BE2C (cell line): ENCODE data around the gene ACSF2.

Experiments
- DNase-seq: peaks from one replicate; pipeline ENCODE4 v3.0.0-alpha.2; 2020
- H3K27me3 ChIP-seq: fragments of 250-450 bp; sonication (Bioruptor Pico); 2 replicates; pipeline ENCODE4 v1.5.1; 2020; ENCODE audit warnings: mild to moderate bottlenecking
- H3K36me3 ChIP-seq: fragments of 250-450 bp; sonication (Bioruptor Pico); 2 replicates; pipeline ENCODE4 v1.5.1; 2020; ENCODE audit warnings: mild to moderate bottlenecking
- H3K4me1 ChIP-seq: fragments of 250-450 bp; sonication (Bioruptor Pico); 2 replicates; pipeline ENCODE4 v1.5.1; 2020
- H3K4me3 ChIP-seq: 2 replicates; pipeline ENCODE4 v1.5.1; 2011; ENCODE audit warnings: low read depth, low read length
- H3K9me3 ChIP-seq: fragments of 250-450 bp; sonication (Bioruptor Pico); 2 replicates; pipeline ENCODE4 v1.5.1; 2020
- CTCF ChIP-seq: IDR thresholded peaks from 2 replicates; pipeline ENCODE4 v1.5.1; 2012; ENCODE audit warnings: mild to moderate bottlenecking, low read depth, low read length

ACSF2 gene

DNA sequence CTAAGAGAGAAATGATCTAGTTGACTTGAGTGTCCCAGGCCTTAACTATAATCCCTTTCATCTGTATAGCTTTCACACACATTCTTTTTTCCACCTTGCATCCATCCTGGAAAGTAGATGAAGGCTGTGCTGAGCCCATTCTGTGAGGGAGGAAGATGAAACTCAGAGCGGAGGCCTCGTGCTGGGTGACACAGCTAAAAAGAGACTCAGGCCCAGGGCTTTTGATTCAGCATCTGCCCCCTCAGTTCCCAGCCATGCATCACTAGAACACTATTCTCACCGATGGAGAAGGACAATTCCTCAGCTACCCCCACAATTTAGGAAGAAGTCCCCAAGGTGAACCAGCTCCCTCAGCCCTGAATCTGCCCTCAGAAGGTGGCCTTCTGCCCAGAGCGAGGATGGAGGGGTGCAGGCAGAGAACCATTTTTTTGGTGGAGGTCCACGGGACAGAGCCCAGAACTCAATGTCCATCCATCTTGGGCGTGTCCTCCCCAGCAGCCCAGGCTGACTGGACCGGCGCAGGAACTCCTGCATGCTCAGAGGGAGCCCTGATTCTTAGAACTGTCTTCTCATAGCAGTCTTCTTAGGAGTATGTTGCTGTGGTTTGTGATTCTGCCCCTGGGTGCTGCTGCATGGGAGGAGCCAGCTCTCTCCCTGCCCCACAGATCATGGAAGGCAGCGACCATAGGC, 76.4 kb downstream of the ACSF2 start:
- no peaks in the 10 kb centered on the region for H3K9me3 ChIP-seq
- H3K4me3 ChIP-seq: no peak overlapping the region
- no peak for DNase-seq
- H3K27me3 ChIP-seq: no peaks in the 10 kb centered on the region
- TF ChIP-seq CTCF: no peak
- no peaks in the 10 kb centered on the region for H3K36me3 ChIP-seq
- H3K4me1 ChIP-seq: no peaks in the 10 kb centered on the region

GRCh38 chr17:50505591-50506130, 79.6 kb downstream of the ACSF2 start:
- Histone ChIP-seq H3K4me1 (peaks cover under 1% of the 10 kb centered on the region; the same call in 1 of the 2 replicates), H3K36me3 (no peaks in the 10 kb centered on the region)
- no peak for TF ChIP-seq CTCF

GRCh38 chr17:50506298-50506697, 80.3 kb downstream of the ACSF2 start:
- Histone ChIP-seq H3K36me3 (no peaks in the 10 kb centered on the region), H3K9me3 (no peaks in the 10 kb centered on the region), H3K4me1 (peaks cover 7% of the 10 kb centered on the region), H3K27me3 (no peaks in the 10 kb centered on the region), H3K4me3 (no peak overlapping the region)
- DNase-seq: no peak
- no peak for TF ChIP-seq CTCF

More at GRCh38 chr17:50505591-50506130, 79.6 kb downstream of the ACSF2 start:
- H3K4me3 ChIP-seq: no peak overlapping the region
- H3K9me3 ChIP-seq: no peaks in the 10 kb centered on the region
- H3K27me3 ChIP-seq: no peaks in the 10 kb centered on the region
- DNase-seq: no peak

GRCh38 chr17:50507871-50508572, 82.0 kb downstream of the ACSF2 start, which contains the start of gene MYCBPAP:
Gene MYCBPAP (plus strand): TSS chr17:50508439. CDS start chr17:50508675, 236 bp downstream.
- no peak for TF ChIP-seq CTCF
- DNase-seq: peak; percentile 64
- H3K4me3 ChIP-seq: peak within 1 kb of the TSS; percentile 43
- peaks cover 10% of the 10 kb centered on the region for H3K4me1 ChIP-seq
- H3K9me3 ChIP-seq: no peaks in the 10 kb centered on the region
- H3K27me3 ChIP-seq: no peaks in the 10 kb centered on the region
- no peaks in the 10 kb centered on the region for H3K36me3 ChIP-seq

DNA sequence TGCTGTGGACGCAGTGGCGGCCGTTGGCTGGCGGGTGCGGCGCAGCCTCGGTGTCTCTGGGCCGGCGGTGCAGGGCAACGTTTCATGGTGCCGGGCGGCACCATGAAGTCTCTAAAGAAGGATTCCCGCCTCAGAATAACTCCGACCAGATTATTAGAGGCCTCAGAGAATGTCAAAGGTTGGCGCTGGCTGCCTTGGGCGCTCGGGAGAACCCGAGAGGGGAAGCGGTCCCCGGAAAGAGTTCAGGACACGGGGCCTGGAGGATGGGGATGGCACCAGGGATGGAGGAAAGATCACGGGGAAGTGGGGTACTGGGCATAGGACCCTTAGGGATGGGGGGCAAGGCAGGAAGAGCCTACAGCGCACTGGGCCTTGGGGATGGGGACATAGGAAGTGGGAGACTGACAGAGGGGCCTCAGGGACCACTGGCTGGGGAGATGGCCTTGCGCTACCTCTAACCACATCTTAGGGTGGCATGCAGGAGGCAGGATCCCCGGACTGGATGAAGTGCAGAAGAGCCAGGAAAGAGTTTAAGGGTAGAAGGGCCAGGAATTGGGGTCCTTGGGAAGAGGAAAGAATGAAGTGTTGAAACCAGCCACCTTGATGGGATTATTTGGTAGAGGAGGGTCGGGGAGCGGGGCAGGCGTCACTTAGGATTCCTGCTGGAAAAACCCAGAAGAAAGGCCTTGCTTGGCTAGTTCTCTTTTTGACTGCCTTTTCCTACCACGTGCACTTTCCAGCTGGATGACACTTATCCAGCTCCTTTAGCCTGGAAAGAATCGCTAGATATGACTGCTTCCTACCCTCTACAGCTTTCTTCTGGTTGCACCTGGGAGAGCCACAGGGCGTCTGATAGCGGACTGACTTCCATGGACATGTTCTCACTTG, 82.8 kb downstream of the ACSF2 start:
- DNase-seq: no peak
- TF ChIP-seq CTCF: no peak
- peak overlapping the region; percentile 43 for H3K4me3 ChIP-seq
- H3K9me3 ChIP-seq: no peaks in the 10 kb centered on the region
- no peaks in the 10 kb centered on the region for H3K27me3 ChIP-seq
- no peaks in the 10 kb centered on the region for H3K36me3 ChIP-seq
- H3K4me1 ChIP-seq: peaks cover 10% of the 10 kb centered on the region
